Liver (tissue), 9 donors: Measurements from ENCODE around the gene HOOK2. TPM values are rescaled to one million over a fixed set of nuclear protein-coding genes. Genes with fewer than 3 reads are reported as not detected.

Source experiments
- DNase-seq: peaks from one replicate; pipeline ENCODE4 v3.0.0-alpha.2; 2017; ENCODE audit warnings: low spot score
- H3K27ac ChIP-seq, 2 donors: one replicate each; pipeline ENCODE4 v1.7.0; 2013; ENCODE audit warnings: inconsistent platforms in 2 of 2, low read length in 2 of 2, control low read depth in 1 of 2, low read depth in 1 of 2, mild to moderate bottlenecking in 1 of 2
- H3K27me3 ChIP-seq, 4 donors: one replicate each; pipeline versions ENCODE4 v1.6.1 to v1.7.0; 2013; ENCODE audit warnings: low read length in 3 of 4, inconsistent platforms in 1 of 4, mild to moderate bottlenecking in 1 of 4, moderate library complexity in 1 of 4; ENCODE audit not compliant: control insufficient read depth in 4 of 4, insufficient read depth in 4 of 4
- H3K36me3 ChIP-seq, 4 donors: one replicate each; pipeline versions ENCODE4 v1.6.1 to v1.7.0; 2013; ENCODE audit warnings: low read length in 3 of 4, mild to moderate bottlenecking in 3 of 4, low read depth in 1 of 4, moderate library complexity in 1 of 4; ENCODE audit not compliant: control insufficient read depth in 4 of 4, insufficient read depth in 3 of 4
- H3K4me1 ChIP-seq, 4 donors: one replicate each; pipeline versions ENCODE4 v1.6.1 to v1.7.0; 2013; ENCODE audit warnings: low read length in 3 of 4, mild to moderate bottlenecking in 3 of 4, moderate library complexity in 1 of 4; ENCODE audit not compliant: control insufficient read depth in 4 of 4, insufficient read depth in 4 of 4
- H3K4me3 ChIP-seq, 3 donors: one replicate each; pipeline versions ENCODE4 v1.6.1 to v1.7.0; 2013; ENCODE audit warnings: low read length in 3 of 3, control low read depth in 1 of 3, low read depth in 1 of 3, mild to moderate bottlenecking in 1 of 3
- H3K9ac ChIP-seq, 2 donors: one replicate each; pipeline ENCODE4 v1.7.0; 2013; ENCODE audit warnings: low read length in 2 of 2, mild to moderate bottlenecking in 2 of 2, moderate library complexity in 2 of 2, control low read depth in 1 of 2, low read depth in 1 of 2
- H3K9me3 ChIP-seq, 4 donors: one replicate each; pipeline versions ENCODE4 v1.6.1 to v1.7.0; 2013; ENCODE audit warnings: low read length in 3 of 4; ENCODE audit not compliant: control insufficient read depth in 4 of 4
- EGR1 ChIP-seq, 2 donors: IDR thresholded peaks; 2 replicates each; pipeline ENCODE4 v1.6.1; 2016 to 2018; ENCODE audit warnings: antibody characterized with exemption in 2 of 2, low read depth in 2 of 2
- FOXA1 ChIP-seq: IDR thresholded peaks from 2 replicates; pipeline ENCODE4 v1.6.1; 2016; ENCODE audit warnings: antibody characterized with exemption
- FOXA2 ChIP-seq: IDR thresholded peaks from 2 replicates; pipeline ENCODE4 v1.6.1; 2016; ENCODE audit warnings: antibody characterized with exemption
- GABPA ChIP-seq, 2 donors: IDR thresholded peaks in 1 of 2; conservative IDR thresholded peaks in 1 of 2; 2 replicates each; pipeline ENCODE4 v1.6.1; 2016; ENCODE audit warnings: antibody characterized with exemption in 2 of 2, mild to moderate bottlenecking in 1 of 2, moderate library complexity in 1 of 2
- HNF4A ChIP-seq, 2 donors: conservative IDR thresholded peaks; 2 replicates each; pipeline ENCODE4 v1.6.1; 2016; ENCODE audit warnings: antibody characterized with exemption in 2 of 2, mild to moderate bottlenecking in 2 of 2
- HNF4G ChIP-seq: IDR thresholded peaks from 2 replicates; pipeline ENCODE4 v1.6.1; 2016; ENCODE audit warnings: antibody characterized with exemption
- JUND ChIP-seq, 2 donors: IDR thresholded peaks; 2 replicates each; pipeline ENCODE4 v1.6.1; 2016; ENCODE audit warnings: antibody characterized with exemption in 2 of 2
- NR2F2 ChIP-seq: IDR thresholded peaks from 2 replicates; pipeline ENCODE4 v1.6.1; 2016; ENCODE audit warnings: antibody characterized with exemption
- RAD21 ChIP-seq, 2 donors: IDR thresholded peaks; 2 replicates each; pipeline ENCODE4 v1.6.1; 2016; ENCODE audit warnings: antibody characterized with exemption in 2 of 2, mild to moderate bottlenecking in 2 of 2
- RXRA ChIP-seq, 2 donors: IDR thresholded peaks; 2 replicates each; pipeline ENCODE4 v1.6.1; 2017 to 2018; ENCODE audit warnings: antibody characterized with exemption in 2 of 2, mild to moderate bottlenecking in 1 of 2
- SP1 ChIP-seq: IDR thresholded peaks from 2 replicates; pipeline ENCODE4 v1.6.1; 2018; ENCODE audit warnings: antibody characterized with exemption, mild to moderate bottlenecking
- TAF1 ChIP-seq: conservative IDR thresholded peaks from 2 replicates; pipeline ENCODE4 v1.6.1; 2016; ENCODE audit warnings: antibody characterized with exemption, mild to moderate bottlenecking
- YY1 ChIP-seq: IDR thresholded peaks from 2 replicates; pipeline ENCODE4 v1.6.1; 2016; ENCODE audit warnings: antibody characterized with exemption, mild to moderate bottlenecking
- WGBS: extraction: QIAGEN DNeasy Blood & Tissue Kit; methylation state at CpG from one replicate; pipeline ENCODE4 v1.1.7; 2013; 5-methylcytosine and 5-hydroxymethylcytosine counted together
- polyA plus RNA-seq, 2 donors: library from polyadenylated mRNA; stranded (reverse) in 1 of 2; unstranded in 1 of 2; fragments of 200-250 nt in 1 of 2; fragments of >200 nt in 1 of 2; fragmentation: Nextera tagmentation in 1 of 2; extraction: Ambion mirVana in 1 of 2; gene quantifications; one replicate each; pipeline versions ENCODE4 v1.2.1 to v1.2.3, GENCODE V29; 2013 to 2015
- total RNA-seq, 2 donors: library from RNA; depleted of rRNA; stranded (reverse); fragments of >200 nt; gene quantifications; one replicate each; pipeline ENCODE4 v1.2.3, GENCODE V29; 2014
- TF ChIP-seq, protein P1 (sequence below): IDR thresholded peaks from 2 replicates; pipeline ENCODE4 v1.6.1; 2016; ENCODE audit warnings: antibody characterized with exemption
- TF ChIP-seq, protein P2 (sequence below): fragments of 150-350 bp; IDR thresholded peaks from 2 replicates; pipeline ENCODE4 v1.5.1; 2017; ENCODE audit warnings: improper control_type of control experiment, low read depth, low read length; ENCODE audit not compliant: missing input control
- TF ChIP-seq, protein P3 (sequence below): IDR thresholded peaks from 2 replicates; pipeline ENCODE4 v1.6.1; 2016; ENCODE audit warnings: antibody characterized with exemption
- TF ChIP-seq, protein P4 (sequence below): IDR thresholded peaks from 2 replicates; pipeline ENCODE4 v1.6.1; 2016; ENCODE audit warnings: antibody characterized with exemption, mild to moderate bottlenecking
- TF ChIP-seq, protein P5 (sequence below): IDR thresholded peaks from 2 replicates; pipeline ENCODE4 v1.6.1; 2016; ENCODE audit warnings: antibody characterized with exemption
- donor health status: healthy.
- donor health status: healthy.
- donor health status: healthy.
- donor health status: healthy.
- donor health status: healthy.

The HOOK2 gene
- total and polyA plus RNA-seq, 4 donors: 11.3 to 36.4 (median 15.0) TPM

DNA sequence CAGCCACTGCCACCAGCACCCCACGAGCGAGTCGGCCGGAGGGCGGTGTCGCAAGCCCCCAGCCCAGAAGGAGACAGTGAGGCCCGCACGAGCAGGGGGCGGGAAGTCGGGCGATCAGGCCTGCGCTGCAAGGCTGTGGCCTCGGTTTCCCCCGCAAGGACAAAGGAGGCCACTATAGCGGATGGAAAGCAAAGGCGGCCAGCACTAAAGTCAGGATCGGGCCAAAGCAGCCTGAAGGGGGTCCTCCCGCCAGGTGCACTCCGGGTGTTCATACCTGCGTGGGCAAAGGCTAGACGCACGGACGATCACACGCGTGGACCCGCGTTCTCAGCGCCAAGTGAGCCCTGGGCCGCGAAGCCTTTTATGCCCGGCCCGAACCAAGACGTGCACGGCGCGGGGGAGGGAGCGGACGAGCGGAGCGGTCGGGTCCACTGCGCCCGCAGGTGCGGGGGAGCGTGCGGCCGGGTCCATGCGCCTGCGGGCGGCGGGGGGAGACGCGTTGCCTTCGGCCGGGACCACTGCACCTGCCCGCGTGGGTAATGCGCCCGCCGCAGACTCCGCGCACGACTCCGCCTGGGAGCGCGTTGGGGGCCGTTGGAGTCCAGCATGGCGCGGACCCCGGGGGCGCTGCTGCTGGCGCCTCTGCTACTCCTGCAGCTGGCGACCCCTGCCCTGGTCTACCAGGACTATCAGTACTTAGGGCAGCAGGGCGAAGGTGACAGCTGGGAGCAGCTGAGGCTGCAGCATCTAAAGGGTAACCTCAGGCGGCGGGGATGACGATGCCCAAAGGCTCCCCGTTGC, 26.3 kb upstream of the HOOK2 start, which contains the start of the genes PRDX2 and THSD8:
Gene PRDX2 (minus strand): TSS at position 335 of the 801 bp plus-strand sequence. CDS start 539 bp downstream, outside the sequence.
Gene THSD8 (plus strand): TSS at position 604 of the 801 bp plus-strand sequence. CDS start 3 bp downstream, at position 607.
- peak; percentile 90 for DNase-seq
- TF ChIP-seq GABPA (IDR thresholded peaks at IDR 0.05 in 1 of 2, conservative IDR thresholded peaks at IDR 0.05 in 1 of 2): no peak
- TF ChIP-seq YY1: no peak
- peak; percentile 8 for TF ChIP-seq SP1
- no peak for TF ChIP-seq JUND (IDR thresholded peaks at IDR 0.05)
- TF ChIP-seq, protein P1, sequence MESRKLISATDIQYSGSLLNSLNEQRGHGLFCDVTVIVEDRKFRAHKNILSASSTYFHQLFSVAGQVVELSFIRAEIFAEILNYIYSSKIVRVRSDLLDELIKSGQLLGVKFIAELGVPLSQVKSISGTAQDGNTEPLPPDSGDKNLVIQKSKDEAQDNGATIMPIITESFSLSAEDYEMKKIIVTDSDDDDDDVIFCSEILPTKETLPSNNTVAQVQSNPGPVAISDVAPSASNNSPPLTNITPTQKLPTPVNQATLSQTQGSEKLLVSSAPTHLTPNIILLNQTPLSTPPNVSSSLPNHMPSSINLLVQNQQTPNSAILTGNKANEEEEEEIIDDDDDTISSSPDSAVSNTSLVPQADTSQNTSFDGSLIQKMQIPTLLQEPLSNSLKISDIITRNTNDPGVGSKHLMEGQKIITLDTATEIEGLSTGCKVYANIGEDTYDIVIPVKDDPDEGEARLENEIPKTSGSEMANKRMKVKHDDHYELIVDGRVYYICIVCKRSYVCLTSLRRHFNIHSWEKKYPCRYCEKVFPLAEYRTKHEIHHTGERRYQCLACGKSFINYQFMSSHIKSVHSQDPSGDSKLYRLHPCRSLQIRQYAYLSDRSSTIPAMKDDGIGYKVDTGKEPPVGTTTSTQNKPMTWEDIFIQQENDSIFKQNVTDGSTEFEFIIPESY: no peak
- TF ChIP-seq, protein P2, sequence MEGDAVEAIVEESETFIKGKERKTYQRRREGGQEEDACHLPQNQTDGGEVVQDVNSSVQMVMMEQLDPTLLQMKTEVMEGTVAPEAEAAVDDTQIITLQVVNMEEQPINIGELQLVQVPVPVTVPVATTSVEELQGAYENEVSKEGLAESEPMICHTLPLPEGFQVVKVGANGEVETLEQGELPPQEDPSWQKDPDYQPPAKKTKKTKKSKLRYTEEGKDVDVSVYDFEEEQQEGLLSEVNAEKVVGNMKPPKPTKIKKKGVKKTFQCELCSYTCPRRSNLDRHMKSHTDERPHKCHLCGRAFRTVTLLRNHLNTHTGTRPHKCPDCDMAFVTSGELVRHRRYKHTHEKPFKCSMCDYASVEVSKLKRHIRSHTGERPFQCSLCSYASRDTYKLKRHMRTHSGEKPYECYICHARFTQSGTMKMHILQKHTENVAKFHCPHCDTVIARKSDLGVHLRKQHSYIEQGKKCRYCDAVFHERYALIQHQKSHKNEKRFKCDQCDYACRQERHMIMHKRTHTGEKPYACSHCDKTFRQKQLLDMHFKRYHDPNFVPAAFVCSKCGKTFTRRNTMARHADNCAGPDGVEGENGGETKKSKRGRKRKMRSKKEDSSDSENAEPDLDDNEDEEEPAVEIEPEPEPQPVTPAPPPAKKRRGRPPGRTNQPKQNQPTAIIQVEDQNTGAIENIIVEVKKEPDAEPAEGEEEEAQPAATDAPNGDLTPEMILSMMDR: no peak
- no peak for TF ChIP-seq RAD21 (IDR thresholded peaks at IDR 0.05)
- TF ChIP-seq, protein P3, sequence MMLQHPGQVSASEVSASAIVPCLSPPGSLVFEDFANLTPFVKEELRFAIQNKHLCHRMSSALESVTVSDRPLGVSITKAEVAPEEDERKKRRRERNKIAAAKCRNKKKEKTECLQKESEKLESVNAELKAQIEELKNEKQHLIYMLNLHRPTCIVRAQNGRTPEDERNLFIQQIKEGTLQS: no peak
- peak; percentile 51 to 56 for TF ChIP-seq HNF4A (conservative IDR thresholded peaks at IDR 0.05)
- TF ChIP-seq NR2F2: no peak
- TF ChIP-seq, protein P4, sequence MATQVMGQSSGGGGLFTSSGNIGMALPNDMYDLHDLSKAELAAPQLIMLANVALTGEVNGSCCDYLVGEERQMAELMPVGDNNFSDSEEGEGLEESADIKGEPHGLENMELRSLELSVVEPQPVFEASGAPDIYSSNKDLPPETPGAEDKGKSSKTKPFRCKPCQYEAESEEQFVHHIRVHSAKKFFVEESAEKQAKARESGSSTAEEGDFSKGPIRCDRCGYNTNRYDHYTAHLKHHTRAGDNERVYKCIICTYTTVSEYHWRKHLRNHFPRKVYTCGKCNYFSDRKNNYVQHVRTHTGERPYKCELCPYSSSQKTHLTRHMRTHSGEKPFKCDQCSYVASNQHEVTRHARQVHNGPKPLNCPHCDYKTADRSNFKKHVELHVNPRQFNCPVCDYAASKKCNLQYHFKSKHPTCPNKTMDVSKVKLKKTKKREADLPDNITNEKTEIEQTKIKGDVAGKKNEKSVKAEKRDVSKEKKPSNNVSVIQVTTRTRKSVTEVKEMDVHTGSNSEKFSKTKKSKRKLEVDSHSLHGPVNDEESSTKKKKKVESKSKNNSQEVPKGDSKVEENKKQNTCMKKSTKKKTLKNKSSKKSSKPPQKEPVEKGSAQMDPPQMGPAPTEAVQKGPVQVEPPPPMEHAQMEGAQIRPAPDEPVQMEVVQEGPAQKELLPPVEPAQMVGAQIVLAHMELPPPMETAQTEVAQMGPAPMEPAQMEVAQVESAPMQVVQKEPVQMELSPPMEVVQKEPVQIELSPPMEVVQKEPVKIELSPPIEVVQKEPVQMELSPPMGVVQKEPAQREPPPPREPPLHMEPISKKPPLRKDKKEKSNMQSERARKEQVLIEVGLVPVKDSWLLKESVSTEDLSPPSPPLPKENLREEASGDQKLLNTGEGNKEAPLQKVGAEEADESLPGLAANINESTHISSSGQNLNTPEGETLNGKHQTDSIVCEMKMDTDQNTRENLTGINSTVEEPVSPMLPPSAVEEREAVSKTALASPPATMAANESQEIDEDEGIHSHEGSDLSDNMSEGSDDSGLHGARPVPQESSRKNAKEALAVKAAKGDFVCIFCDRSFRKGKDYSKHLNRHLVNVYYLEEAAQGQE: peak; percentile 12
- TF ChIP-seq FOXA2: no peak
- TF ChIP-seq HNF4G: no peak
- peak in 1 of 2 donors; percentile 80 for TF ChIP-seq EGR1 (IDR thresholded peaks at IDR 0.05; ENCODE audit: low read depth in 2 of 2)
- TF ChIP-seq FOXA1: no peak
- TF ChIP-seq RXRA (IDR thresholded peaks at IDR 0.05): peak; percentile 32 to 65
- TF ChIP-seq, protein P5, sequence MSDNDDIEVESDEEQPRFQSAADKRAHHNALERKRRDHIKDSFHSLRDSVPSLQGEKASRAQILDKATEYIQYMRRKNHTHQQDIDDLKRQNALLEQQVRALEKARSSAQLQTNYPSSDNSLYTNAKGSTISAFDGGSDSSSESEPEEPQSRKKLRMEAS: no peak
- TF ChIP-seq TAF1: no peak
- H3K4me1 ChIP-seq: peaks cover 0 to 26% (median 18%) of the 10 kb centered on the region in 4 donors

More for the DNA sequence above, 26.3 kb upstream of the HOOK2 start, which contains the start of the genes PRDX2 and THSD8:
- H3K27ac ChIP-seq: peak within 1 kb of the TSS; percentile 57 to 62
- H3K4me3 ChIP-seq: peak within 1 kb of the TSS; percentile 55 to 78 (median 59)
- no peaks in the 10 kb centered on the region for H3K9me3 ChIP-seq
- H3K36me3 ChIP-seq: peaks cover 0 to 6% (median 1%) of the 10 kb centered on the region in 4 donors
- H3K27me3 ChIP-seq: no peaks in the 10 kb centered on the region
- peak within 1 kb of the TSS; percentile 34 to 73 for H3K9ac ChIP-seq
- under 1% methylated on average over 78 of the region's 78 CpGs for WGBS
